CMK (cell line): ENCODE data around the gene SMIM23.

ENCODE experiments used
- DNase-seq: peaks from one replicate; pipeline ENCODE4 v3.0.0-alpha.2; 2010; ENCODE audit warnings: low read depth

Gene SMIM23

GRCh38 chr5:171785517-171785916 is at the start of gene SMIM23:
Gene SMIM23 (plus strand): TSS chr5:171785817. CDS start chr5:171785872, 55 bp downstream.
- DNase-seq = no peak

GRCh38 chr5:171736976-171737891 is 48.4 kb upstream of the SMIM23 start:
- DNase-seq = no peak

- DNase-seq = no peak
Measured at GRCh38 chr5:171738501-171738900, 47.1 kb upstream of the SMIM23 start.

- DNase-seq = no peak
Measured at GRCh38 chr5:171739271-171739670, 46.3 kb upstream of the SMIM23 start.

- no peak for DNase-seq
Measured at GRCh38 chr5:171743436-171744076, 42.1 kb upstream of the SMIM23 start.

- no peak for DNase-seq
Measured at GRCh38 chr5:171744264-171744663, 41.4 kb upstream of the SMIM23 start.

GRCh38 chr5:171744882-171745281 is 40.7 kb upstream of the SMIM23 start:
- DNase-seq = no peak

GRCh38 chr5:171745602-171746001 is 40.0 kb upstream of the SMIM23 start:
- no peak for DNase-seq

GRCh38 chr5:171747061-171747859 is 38.4 kb upstream of the SMIM23 start:
- no peak for DNase-seq

- DNase-seq = no peak
Measured at GRCh38 chr5:171748720-171749119, 36.9 kb upstream of the SMIM23 start.

GRCh38 chr5:171749365-171749764 is 36.3 kb upstream of the SMIM23 start:
- DNase-seq = no peak

GRCh38 chr5:171750311-171750788 is 35.3 kb upstream of the SMIM23 start:
- no peak for DNase-seq

- DNase-seq = no peak
Measured at GRCh38 chr5:171755354-171755821, 30.2 kb upstream of the SMIM23 start.

- DNase-seq = no peak
Measured at GRCh38 chr5:171757853-171758535, 27.6 kb upstream of the SMIM23 start.

GRCh38 chr5:171759777-171760176 is 25.8 kb upstream of the SMIM23 start:
- no peak for DNase-seq

GRCh38 chr5:171762021-171762608 is 23.5 kb upstream of the SMIM23 start:
- no peak for DNase-seq

- DNase-seq = no peak
Measured at GRCh38 chr5:171762903-171763302, 22.7 kb upstream of the SMIM23 start.

- DNase-seq = no peak
Measured at GRCh38 chr5:171764265-171764664, 21.4 kb upstream of the SMIM23 start.

GRCh38 chr5:171766875-171767274 is 18.7 kb upstream of the SMIM23 start:
- DNase-seq = no peak

- no peak for DNase-seq
Measured at GRCh38 chr5:171770153-171770552, 15.5 kb upstream of the SMIM23 start.

GRCh38 chr5:171771856-171772255 is 13.8 kb upstream of the SMIM23 start:
- no peak for DNase-seq
